Adipose tissue (tissue), 3 donors: Measurements from ENCODE around the gene LARGE1. TPM values are rescaled to one million over a fixed set of nuclear protein-coding genes. Genes with fewer than 3 reads are reported as not detected.
"Not testable (repeated sequence)": the region's sequence is repeated elsewhere in the genome, so short reads cannot be mapped to it uniquely, and the experiment has no call there.

ENCODE experiments used
- H3K27ac ChIP-seq: one replicate; pipeline ENCODE4 v1.5.1; 2013; ENCODE audit warnings: low read depth, low read length
- WGBS, 3 donors: extraction: QIAGEN DNeasy Blood & Tissue Kit; methylation state at CpG; one replicate each; pipeline ENCODE4 v1.1.7; 2013; 5-methylcytosine and 5-hydroxymethylcytosine counted together
- polyA plus RNA-seq, 3 donors: library from polyadenylated mRNA; stranded (reverse); fragments of 200-250 nt; gene quantifications; one replicate each; pipeline ENCODE4 v1.2.3, GENCODE V29; 2013
- donor health status: healthy with polysubstance abuse.
- donor health status: Bipolar disorder and iron deficiency.
- donor health status: healthy.

The LARGE1 gene
- polyA plus RNA-seq, 3 donors, result 4.0 to 7.9 (median 7.7) TPM

- 69 to 80% (median 78%) methylated on average over 12 of the region's 12 CpGs for WGBS, 3 donors
- H3K27ac ChIP-seq, result no peak overlapping the region
Measured at GRCh38 chr22:33867118-33867866, 53.0 kb downstream of the LARGE1 start.

DNA sequence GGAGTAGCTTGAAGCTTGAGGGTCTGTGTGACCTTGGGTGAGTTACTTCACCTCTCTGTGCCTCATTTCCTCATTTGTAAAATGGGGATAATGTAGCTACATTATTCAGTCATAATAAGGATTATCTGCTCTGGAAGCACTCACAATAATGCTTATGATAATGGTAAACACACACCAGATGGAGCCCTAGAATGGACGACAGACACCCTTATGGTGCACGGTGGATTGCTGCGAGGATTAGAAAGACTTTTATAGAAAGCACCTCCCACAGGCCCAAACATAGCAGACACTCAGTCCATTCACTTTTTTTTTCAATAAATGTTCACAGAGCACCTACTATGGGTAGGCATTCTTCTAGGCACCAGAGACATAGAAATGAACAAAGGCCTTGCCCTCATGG lies 53.8 kb downstream of the LARGE1 start:
- no peak overlapping the region for H3K27ac ChIP-seq
- 96 to 97% (median 97%) methylated on average over 3 of the region's 3 CpGs for WGBS, 3 donors

- H3K27ac ChIP-seq, result no peak overlapping the region
- 89 to 100% (median 100%) methylated on average over 1 of the region's 1 CpG for WGBS, 3 donors
Measured at GRCh38 chr22:33865996-33866395, 54.3 kb downstream of the LARGE1 start.

- H3K27ac ChIP-seq, result no peak overlapping the region
- WGBS, 3 donors, result 70 to 77% (median 76%) methylated on average over 5 of the region's 5 CpGs
Measured at GRCh38 chr22:33865248-33865647, 55.0 kb downstream of the LARGE1 start.

- H3K27ac ChIP-seq, result no peak overlapping the region
- WGBS, 3 donors, result 62 to 76% (median 72%) methylated on average over 7 of the region's 7 CpGs
Measured at GRCh38 chr22:33864723-33865130, 55.5 kb downstream of the LARGE1 start.

DNA sequence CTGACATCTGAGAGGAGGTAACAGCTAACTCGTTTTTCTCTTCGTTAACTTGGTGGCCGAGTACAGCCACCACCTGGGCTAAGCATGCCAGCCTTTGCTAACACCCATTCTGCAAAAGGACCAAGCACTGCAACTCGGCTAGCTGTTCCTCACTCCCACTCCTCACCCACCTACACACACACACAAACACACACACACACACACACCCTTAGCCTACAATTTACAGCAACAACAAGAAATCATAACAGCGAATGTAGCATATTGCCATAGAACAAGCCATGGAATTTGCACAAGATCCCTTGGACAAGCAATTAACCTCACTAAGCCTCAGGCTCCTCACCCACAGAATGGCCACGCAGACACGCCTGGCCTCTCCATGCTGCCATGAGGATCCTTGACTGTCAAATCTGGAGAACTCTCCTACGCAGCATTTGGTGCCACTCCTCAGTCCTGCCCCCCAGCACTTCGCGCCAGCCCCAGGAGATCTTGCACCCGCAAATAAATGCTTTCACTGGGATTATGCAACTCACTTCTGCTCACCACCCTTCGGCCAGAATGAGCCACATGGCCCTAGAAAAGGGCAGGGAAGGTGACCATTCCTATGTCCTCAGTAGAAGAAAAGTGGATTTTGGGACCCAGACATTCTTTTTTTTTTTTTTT lies 58.9 kb downstream of the LARGE1 start:
- 87 to 91% (median 88%) methylated on average over 12 of the region's 12 CpGs for WGBS, 3 donors
- no peak overlapping the region for H3K27ac ChIP-seq

- H3K27ac ChIP-seq, result no peak overlapping the region
- 90 to 92% (median 92%) methylated on average over 8 of the region's 8 CpGs for WGBS, 3 donors
Measured at GRCh38 chr22:33860386-33860785, 59.9 kb downstream of the LARGE1 start.

- 92 to 95% (median 93%) methylated on average over 6 of the region's 6 CpGs for WGBS, 3 donors
Measured at GRCh38 chr22:33859311-33859710, 61.0 kb downstream of the LARGE1 start.

GRCh38 chr22:33858653-33859052 lies 61.6 kb downstream of the LARGE1 start:
- H3K27ac ChIP-seq, result not testable (repeated sequence)
- WGBS, 3 donors, result 79 to 90% (median 89%) methylated on average over 5 of the region's 5 CpGs

More at GRCh38 chr22:33859311-33859710, 61.0 kb downstream of the LARGE1 start:
- H3K27ac ChIP-seq, result no peak overlapping the region

- not testable (repeated sequence) for H3K27ac ChIP-seq
- 95 to 97% (median 96%) methylated on average over 16 of the region's 16 CpGs for WGBS, 3 donors
Measured at GRCh38 chr22:33857767-33858166, 62.5 kb downstream of the LARGE1 start.

GRCh38 chr22:33854724-33855123 lies 65.6 kb downstream of the LARGE1 start:
- H3K27ac ChIP-seq, result no peak overlapping the region
- 95% methylated on average over 11 of the region's 11 CpGs for WGBS, 3 donors

GRCh38 chr22:33853200-33854097 lies 66.8 kb downstream of the LARGE1 start:
- H3K27ac ChIP-seq, result no peak overlapping the region
- 21 to 24% (median 22%) methylated on average over 9 of the region's 9 CpGs for WGBS, 3 donors

GRCh38 chr22:33851821-33852384 lies 68.4 kb downstream of the LARGE1 start:
- 43 to 82% (median 79%) methylated on average over 5 of the region's 5 CpGs for WGBS, 3 donors
- H3K27ac ChIP-seq, result no peak overlapping the region

DNA sequence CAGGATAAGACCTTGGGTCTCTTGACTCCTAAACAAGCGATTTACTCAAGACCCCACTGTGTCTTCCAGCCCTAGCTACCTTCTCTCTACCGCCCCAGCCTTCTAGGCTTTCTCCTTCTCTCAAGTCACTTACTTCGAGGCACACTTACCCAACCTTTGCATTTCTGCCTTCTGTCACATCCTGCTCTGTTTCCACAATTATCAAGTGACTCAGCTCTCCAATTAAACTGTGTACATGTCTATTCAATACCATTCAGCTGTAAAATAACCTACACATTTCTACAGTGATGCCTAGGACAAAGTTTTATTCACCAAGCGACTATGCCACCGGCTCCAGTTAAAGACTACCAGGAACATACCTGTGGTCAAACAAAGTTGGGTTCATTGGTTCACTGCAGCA lies 69.0 kb downstream of the LARGE1 start:
- WGBS, 3 donors, result 81 to 87% (median 87%) methylated on average over 5 of the region's 5 CpGs
- H3K27ac ChIP-seq, result no peak overlapping the region

- H3K27ac ChIP-seq, result no peak overlapping the region
- WGBS, 3 donors, result 93 to 100% (median 94%) methylated on average over 2 of the region's 2 CpGs
Measured at GRCh38 chr22:33850724-33851123, 69.6 kb downstream of the LARGE1 start.

- 87 to 92% (median 87%) methylated on average over 5 of the region's 5 CpGs for WGBS, 3 donors
- no peak overlapping the region for H3K27ac ChIP-seq
Measured at GRCh38 chr22:33850193-33850592, 70.1 kb downstream of the LARGE1 start.

GRCh38 chr22:33848251-33848650 lies 72.0 kb downstream of the LARGE1 start:
- 90 to 91% (median 91%) methylated on average over 7 of the region's 7 CpGs for WGBS, 3 donors
- no peak overlapping the region for H3K27ac ChIP-seq

- WGBS, 3 donors, result 50 to 62% (median 54%) methylated on average over 6 of the region's 6 CpGs
Measured at GRCh38 chr22:33844273-33844672, 76.0 kb downstream of the LARGE1 start.

More at GRCh38 chr22:33844273-33844672, 76.0 kb downstream of the LARGE1 start:
- no peak overlapping the region for H3K27ac ChIP-seq
